GOT3 (cell line): ENCODE measurements around the gene CAMK2G.

Source experiments
- DNase-seq: peaks from one replicate; lab custom pipeline; 2025; ENCODE audit warnings: mixed read lengths; lab: John Stamatoyannopoulos, UW

CAMK2G gene

DNA sequence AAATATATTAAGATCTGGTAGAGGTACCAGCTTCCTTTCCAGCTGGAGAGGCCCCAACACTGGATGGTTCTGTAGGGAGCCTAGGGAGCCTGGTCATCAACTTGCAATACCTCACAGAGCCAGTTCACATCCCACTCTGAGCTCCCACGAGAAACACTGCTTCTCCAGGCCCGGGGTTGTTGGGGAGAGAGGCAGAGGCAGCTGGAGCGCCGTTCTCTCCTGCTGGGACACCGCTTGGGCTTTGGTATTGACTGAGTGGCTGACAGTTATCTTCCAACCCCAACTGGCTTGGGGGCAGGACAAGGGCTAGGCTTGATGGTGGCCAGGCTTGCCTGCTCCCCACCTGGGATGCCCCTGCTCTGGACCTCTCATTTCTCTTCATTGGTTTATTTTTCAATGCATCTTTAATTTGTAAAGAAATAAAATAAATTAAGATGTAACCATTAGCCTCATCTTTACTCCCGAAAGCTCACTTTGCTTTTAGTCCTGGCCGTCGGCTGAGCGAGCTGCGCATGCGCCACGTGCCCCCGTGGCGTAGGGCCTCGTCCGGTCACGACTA is 102.6 kb downstream of the CAMK2G start:
- no peak for DNase-seq

DNA sequence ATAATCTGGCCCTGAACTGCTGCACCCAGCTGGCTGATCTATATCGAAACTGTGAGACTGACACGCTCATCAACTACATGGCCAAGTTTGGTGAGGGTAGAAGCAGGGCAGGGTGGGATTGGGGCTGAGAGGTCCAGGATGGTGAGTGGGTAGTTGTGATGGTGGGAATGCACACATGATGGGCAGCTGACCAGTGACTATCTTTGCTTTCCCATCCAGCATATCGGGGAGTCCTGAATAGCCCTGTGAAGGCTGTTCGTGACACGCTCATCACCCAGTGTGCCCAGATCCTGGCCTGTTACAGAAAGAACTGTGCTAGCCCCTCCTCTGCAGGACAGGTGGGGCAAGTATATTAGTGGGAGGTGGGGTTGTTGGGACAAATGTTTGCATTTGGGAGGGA is 105.0 kb downstream of the CAMK2G start:
- no peak for DNase-seq

DNA sequence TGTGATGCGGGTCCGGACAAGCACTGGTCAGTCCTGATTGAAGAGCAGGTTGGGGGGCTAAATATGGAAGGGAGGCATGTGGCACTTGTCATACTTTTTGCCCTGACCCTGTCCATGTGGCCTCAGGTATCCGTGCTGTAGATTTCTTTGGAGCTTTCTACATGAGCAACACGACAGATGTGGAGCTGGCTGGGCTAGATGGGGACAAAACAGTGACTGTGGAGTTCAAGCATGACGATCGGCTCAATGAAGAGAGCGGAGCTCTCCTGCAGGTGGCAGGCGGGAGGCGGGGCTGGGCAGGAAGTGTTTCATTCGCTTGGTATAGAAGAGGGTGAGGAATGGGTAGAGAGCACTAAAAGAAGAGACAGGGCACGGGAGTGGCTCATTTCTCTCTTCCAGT is 105.5 kb downstream of the CAMK2G start:
- DNase-seq, result no peak

DNA sequence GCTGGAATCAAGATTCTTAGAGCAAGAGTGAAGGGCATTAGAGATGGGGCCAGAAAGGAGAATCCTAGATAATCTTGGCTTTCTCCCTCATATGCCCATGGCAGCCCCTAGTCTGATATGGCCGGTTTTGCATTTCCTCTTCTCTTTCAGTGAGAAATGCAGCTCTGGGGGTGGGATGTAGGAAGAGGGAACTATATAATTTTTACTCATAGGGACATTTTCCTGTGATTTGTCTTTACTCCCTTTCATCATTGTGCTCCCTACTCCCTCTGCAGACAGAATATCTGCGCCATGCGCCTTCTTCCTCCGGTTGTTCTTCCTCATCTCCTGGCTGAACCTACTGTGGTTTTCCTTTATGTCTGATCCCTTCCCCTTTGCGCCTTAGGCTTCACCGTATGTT is 109.3 kb downstream of the CAMK2G start:
- no peak for DNase-seq

DNA sequence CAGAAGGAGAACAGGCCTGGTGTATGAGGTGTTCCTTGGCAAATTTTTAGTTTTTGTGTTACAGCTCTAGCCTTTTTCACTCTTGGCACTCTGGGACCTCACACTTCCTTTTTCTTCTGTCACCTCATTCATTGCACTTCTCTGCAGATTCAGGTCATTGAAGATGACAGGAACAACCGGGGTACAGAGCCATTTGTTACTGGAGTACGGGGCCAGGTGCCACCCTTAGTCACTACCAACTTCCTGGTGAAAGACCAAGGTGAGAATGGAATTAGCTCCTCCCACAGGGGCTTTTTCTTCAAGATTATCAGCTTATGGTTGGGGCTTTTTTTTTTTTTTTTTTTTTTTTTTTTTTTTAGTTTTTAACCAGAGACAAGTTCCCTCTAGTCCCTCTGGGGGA is 111.0 kb downstream of the CAMK2G start:
- no peak for DNase-seq

DNA sequence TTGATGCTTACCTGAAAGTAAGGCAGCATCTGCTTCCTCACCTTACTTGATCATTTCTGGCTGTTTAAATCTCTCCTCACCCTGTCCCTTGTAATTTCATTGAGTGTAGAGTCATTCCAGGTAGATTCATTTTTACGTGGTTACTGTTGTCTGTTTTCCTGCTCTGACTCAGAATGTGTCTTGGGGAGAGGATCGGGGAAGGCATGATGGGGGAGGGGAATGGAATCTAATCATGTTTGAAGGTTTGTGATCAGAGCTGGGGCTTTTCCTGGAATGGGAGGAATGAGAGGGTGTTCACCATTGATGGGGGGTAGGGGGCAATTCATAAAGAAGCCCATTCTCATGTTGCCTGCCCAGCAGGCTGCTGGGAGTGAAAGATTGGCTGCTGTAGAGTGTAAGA is 111.4 kb downstream of the CAMK2G start:
- no peak for DNase-seq
